Peyer's patch (tissue), 4 donors: ENCODE data around the gene AP1S3. TPM values are rescaled to one million over a fixed set of nuclear protein-coding genes. Genes with fewer than 3 reads are reported as not detected.

Experiments
- DNase-seq, 3 donors: peaks; one replicate each; pipeline ENCODE4 v3.0.0-alpha.2; 2017 to 2019
- H3K27ac ChIP-seq, 4 donors: fragments of 200-600 bp; sonication (generic); one replicate each; pipeline ENCODE4 v1.5.1; 2016 to 2019
- H3K27me3 ChIP-seq, 2 donors: fragments of 200-600 bp; sonication (generic); one replicate each; pipeline ENCODE4 v1.5.1; 2019
- H3K36me3 ChIP-seq, 3 donors: fragments of 200-600 bp; sonication (generic); one replicate each; pipeline ENCODE4 v1.5.1; 2016 to 2019
- H3K4me1 ChIP-seq, 4 donors: fragments of 200-600 bp; sonication (generic); one replicate each; pipeline ENCODE4 v1.5.1; 2016 to 2019
- H3K4me3 ChIP-seq, 4 donors: fragments of 200-600 bp; sonication (generic); 1 replicate in 3 of 4; 2 replicates in 1 of 4; pipeline ENCODE4 v1.5.1; 2016 to 2019; ENCODE audit warnings: mild to moderate bottlenecking in 1 of 4
- H3K9me3 ChIP-seq, 4 donors: fragments of 200-600 bp; sonication (generic); one replicate each; pipeline ENCODE4 v1.5.1; 2016 to 2019; ENCODE audit warnings: mild to moderate bottlenecking in 1 of 4
- POLR2A ChIP-seq, 2 donors: fragments of 450-650 bp; IDR thresholded peaks; one replicate each; pipeline ENCODE4 v1.5.1; 2017; ENCODE audit warnings: antibody characterized with exemption in 2 of 2, mild to moderate bottlenecking in 2 of 2, moderate library complexity in 2 of 2
- total RNA-seq, 4 donors: library from RNA; depleted of rRNA; stranded (reverse); fragments of >200 nt; gene quantifications; one replicate each; pipeline ENCODE4 v1.1.0, GENCODE V29; 2016
- TF ChIP-seq, protein P1 (sequence below), 6 experiments: fragments of 450-650 bp in 4 of 6; fragments of 200-600 bp in 2 of 6; sonication (generic) in 1 of 6; IDR thresholded peaks; one replicate each; pipeline ENCODE4 v1.5.1; 2017 to 2019; ENCODE audit warnings: antibody characterized with exemption in 6 of 6, mild to moderate bottlenecking in 3 of 6, moderate library complexity in 1 of 6

Gene AP1S3
- total RNA-seq, 4 donors from 2014 or later: 6.3 to 17.0 (median 9.6) TPM

DNA sequence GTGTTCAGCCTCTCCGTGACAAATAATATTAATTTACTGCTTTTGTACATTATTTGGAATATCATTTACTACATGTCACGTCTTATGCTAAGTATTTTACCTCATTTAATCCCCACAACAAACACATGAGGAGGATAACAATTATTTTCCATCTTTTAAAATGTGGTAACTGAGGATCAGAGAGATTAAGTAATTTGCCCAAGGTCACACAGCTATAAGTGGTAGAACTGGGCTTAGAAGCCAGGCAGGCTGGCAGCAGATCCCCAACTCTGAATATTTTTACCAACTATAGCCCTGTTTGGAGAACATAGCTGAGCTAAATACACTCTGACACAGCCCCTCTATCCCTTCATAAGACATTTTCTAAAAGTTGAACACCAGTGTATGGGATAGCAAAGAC, 24.1 kb downstream of the AP1S3 start:
- Histone ChIP-seq H3K4me3 (no peak overlapping the region), H3K9me3 (no peaks in the 10 kb centered on the region), H3K27me3 (no peaks in the 10 kb centered on the region), H3K36me3 (no peaks in the 10 kb centered on the region), H3K27ac (no peak overlapping the region), H3K4me1 (no peaks in the 10 kb centered on the region)
- TF ChIP-seq, protein P1, sequence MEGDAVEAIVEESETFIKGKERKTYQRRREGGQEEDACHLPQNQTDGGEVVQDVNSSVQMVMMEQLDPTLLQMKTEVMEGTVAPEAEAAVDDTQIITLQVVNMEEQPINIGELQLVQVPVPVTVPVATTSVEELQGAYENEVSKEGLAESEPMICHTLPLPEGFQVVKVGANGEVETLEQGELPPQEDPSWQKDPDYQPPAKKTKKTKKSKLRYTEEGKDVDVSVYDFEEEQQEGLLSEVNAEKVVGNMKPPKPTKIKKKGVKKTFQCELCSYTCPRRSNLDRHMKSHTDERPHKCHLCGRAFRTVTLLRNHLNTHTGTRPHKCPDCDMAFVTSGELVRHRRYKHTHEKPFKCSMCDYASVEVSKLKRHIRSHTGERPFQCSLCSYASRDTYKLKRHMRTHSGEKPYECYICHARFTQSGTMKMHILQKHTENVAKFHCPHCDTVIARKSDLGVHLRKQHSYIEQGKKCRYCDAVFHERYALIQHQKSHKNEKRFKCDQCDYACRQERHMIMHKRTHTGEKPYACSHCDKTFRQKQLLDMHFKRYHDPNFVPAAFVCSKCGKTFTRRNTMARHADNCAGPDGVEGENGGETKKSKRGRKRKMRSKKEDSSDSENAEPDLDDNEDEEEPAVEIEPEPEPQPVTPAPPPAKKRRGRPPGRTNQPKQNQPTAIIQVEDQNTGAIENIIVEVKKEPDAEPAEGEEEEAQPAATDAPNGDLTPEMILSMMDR (IDR thresholded peaks at IDR 0.05): no peak
- TF ChIP-seq POLR2A (IDR thresholded peaks at IDR 0.05): no peak
- DNase-seq: no peak

DNA sequence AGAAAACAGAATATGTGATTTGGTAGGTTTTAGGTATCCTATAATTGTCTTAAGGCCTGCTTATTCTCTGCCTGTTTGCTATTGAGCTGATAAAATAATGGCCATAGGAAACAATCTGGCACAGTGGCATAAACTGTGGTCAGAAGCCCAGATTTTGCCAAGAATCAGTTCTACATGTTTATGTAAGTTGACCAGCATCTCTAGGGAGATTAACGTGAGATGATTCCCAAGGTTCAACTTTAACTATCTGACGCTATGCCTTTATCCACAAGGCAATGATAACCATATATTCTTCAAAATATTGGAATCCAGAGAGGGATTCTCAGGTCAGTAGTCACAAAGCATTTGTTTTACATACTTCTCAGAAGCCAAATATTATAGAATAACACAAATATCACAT, 25.6 kb downstream of the AP1S3 start:
- Histone ChIP-seq H3K36me3 (no peaks in the 10 kb centered on the region), H3K27me3 (no peaks in the 10 kb centered on the region), H3K4me3 (no peak overlapping the region), H3K9me3 (no peaks in the 10 kb centered on the region), H3K27ac (no peak overlapping the region), H3K4me1 (no peaks in the 10 kb centered on the region)
- TF ChIP-seq POLR2A (IDR thresholded peaks at IDR 0.05): no peak
- TF ChIP-seq, protein P1 (IDR thresholded peaks at IDR 0.05): no peak
- no peak for DNase-seq

DNA sequence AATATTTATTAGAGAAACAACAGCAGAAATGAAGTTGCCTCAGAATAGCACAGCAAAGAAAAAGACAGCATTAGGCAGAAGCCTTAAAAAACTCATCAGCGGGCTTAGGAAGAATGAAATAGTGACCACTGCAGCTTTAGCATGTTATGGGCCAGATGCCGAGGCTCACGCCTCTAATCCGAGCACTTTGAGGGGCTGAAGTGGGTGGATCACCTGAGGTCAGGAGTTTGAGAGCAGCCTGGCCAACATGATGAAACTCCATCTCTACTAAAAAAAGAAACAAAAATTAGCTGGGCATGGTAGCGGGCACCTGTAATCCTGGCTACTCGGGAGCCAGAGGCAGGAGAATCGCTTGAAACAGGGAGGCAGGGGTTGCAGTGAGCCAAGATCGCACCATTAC, 32.4 kb downstream of the AP1S3 start:
- H3K9me3 ChIP-seq: no peaks in the 10 kb centered on the region
- H3K27ac ChIP-seq: peak overlapping the region in 1 of 4 donors; percentile 1
- no peak for DNase-seq
- no peaks in the 10 kb centered on the region for H3K27me3 ChIP-seq
- H3K4me1 ChIP-seq: no peaks in the 10 kb centered on the region
- H3K4me3 ChIP-seq: no peak overlapping the region
- no peaks in the 10 kb centered on the region for H3K36me3 ChIP-seq
- TF ChIP-seq POLR2A (IDR thresholded peaks at IDR 0.05): no peak
- TF ChIP-seq, protein P1 (IDR thresholded peaks at IDR 0.05): no peak

DNA sequence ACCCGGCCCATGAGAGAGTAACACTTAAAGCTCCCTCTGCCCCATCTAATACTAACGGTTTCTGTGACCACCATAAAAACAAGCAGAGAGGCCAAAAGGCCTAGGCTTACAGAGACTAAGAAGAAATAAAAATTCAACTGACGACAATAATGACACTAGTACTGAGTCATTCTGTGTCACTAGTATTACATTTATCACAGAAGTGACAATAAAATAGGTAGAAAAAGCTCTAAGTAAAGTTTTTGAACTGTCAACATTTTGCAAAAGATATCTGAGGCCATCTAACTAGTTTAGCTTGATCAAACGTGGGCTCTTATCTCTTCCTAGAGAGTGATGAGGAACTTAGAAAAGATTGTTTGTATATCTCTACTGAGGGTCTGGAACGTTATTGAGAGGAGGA, 35.6 kb downstream of the AP1S3 start:
- DNase-seq: no peak
- Histone ChIP-seq H3K36me3 (no peaks in the 10 kb centered on the region), H3K9me3 (no peaks in the 10 kb centered on the region), H3K27ac (no peak overlapping the region), H3K4me3 (no peak overlapping the region), H3K27me3 (no peaks in the 10 kb centered on the region), H3K4me1 (peaks cover 0 to 7% (median 0%) of the 10 kb centered on the region in 4 donors)
- TF ChIP-seq, protein P1 (IDR thresholded peaks at IDR 0.05): no peak
- no peak for TF ChIP-seq POLR2A (IDR thresholded peaks at IDR 0.05)

DNA sequence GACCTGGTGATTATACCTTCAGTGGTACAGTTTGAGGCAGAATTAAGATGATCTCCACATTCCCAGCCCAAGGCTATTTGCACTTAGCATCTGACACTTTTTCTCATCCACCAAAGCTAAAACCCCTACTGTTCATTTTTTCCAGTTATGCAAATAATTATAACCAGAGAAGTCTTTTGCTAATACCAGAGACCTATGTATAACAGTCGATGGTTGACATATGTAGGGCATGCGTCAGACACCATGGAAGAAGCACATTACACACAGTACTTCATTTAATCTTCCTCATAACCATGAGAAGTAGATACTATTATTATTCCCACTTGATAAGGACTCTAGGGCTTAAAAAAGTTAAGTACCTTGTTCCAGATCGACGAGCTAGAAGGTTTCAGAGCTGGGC, 36.5 kb downstream of the AP1S3 start:
- TF ChIP-seq, protein P1 (IDR thresholded peaks at IDR 0.05): no peak
- TF ChIP-seq POLR2A (IDR thresholded peaks at IDR 0.05): no peak
- no peak overlapping the region for H3K27ac ChIP-seq
- H3K4me3 ChIP-seq: no peak overlapping the region
- peaks cover 0 to 7% (median 0%) of the 10 kb centered on the region in 4 donors for H3K4me1 ChIP-seq
- H3K36me3 ChIP-seq: no peaks in the 10 kb centered on the region
- no peaks in the 10 kb centered on the region for H3K9me3 ChIP-seq
- no peak for DNase-seq
- H3K27me3 ChIP-seq: no peaks in the 10 kb centered on the region
